SU-DHL-6 (cell line): ENCODE data around the gene SGPP2.

Experiments
- CTCF ChIP-seq: fragments of 200-600 bp; sonication (generic); IDR thresholded peaks from one replicate; pipeline ENCODE4 v1.5.1; 2017; ENCODE audit warnings: antibody characterized with exemption, mild to moderate bottlenecking, low read length, moderate library complexity; ENCODE audit not compliant: insufficient read depth, poor library complexity, severe bottlenecking
- EZH2phosphoT487 ChIP-seq: fragments of 200-600 bp; sonication (generic), shearing (Covaris generic); conservative IDR thresholded peaks from 2 replicates; pipeline ENCODE4 v1.6.1; 2018; ENCODE audit warnings: mild to moderate bottlenecking, antibody characterized with exemption, low read length, moderate library complexity, mixed read lengths

DNA sequence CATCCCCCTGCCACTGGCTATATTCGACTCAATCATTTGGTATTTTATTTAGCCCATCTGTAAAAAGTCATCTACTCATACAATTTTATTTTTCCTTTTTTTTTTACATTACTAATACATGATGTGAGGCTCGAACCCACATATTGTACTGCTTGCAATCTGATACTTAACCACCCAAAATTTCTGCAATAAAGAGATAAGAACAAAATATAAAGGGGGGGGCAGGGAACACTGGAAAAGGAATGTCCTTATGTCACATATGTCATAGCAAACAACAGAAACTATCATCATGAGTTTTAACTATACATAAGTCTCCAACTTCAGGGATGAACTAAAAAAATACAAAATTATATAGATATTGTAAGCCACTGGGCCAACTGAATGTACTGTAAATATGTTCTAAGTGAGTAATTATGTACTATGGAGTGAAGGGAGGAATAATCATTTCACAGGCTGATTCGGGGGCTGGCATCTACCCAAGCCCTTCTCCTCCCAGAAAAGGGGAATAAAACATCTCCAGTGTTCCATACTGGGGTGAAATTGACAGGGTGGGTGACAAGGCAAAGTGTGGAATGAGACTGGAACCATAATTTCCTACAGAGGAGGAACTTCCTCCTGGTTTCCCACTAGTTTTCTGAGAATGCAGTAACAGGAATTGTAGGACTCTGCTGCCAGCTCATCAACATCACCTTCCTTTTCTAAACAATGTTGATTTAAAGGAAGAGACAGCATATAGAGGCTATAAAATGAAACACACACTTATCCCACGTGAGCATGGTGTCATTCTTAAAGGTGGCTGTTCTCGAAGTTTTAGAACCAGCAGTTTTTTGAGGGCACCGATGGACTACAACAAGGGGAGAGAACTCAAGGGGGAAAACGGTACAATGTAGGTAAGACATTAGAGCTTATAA lies 152.1 kb downstream of the SGPP2 start:
- no peak for TF ChIP-seq CTCF
- no peak for TF ChIP-seq EZH2phosphoT487
